ENCODE measurements around the gene BCL11B.

- TF ChIP-seq PATZ1 (CRISPR knock-in tag; IDR thresholded peaks at IDR 0.05; ENCODE audit: borderline replicate concordance): no peak
- TF ChIP-seq RARB (CRISPR knock-in tag; IDR thresholded peaks at IDR 0.05): no peak
- no peak for TF ChIP-seq ZC3H10 (CRISPR knock-in tag; IDR thresholded peaks at IDR 0.05)
- TF ChIP-seq CREB5 (CRISPR knock-in tag; IDR thresholded peaks at IDR 0.05; ENCODE audit: low read depth): no peak
- TF ChIP-seq ESRRG (CRISPR knock-in tag; IDR thresholded peaks at IDR 0.05): no peak
- no peak for TF ChIP-seq ARNTL (CRISPR knock-in tag; IDR thresholded peaks at IDR 0.05; ENCODE audit: borderline replicate concordance, low read depth)
- no peak for TF ChIP-seq CSDC2 (CRISPR knock-in tag; IDR thresholded peaks at IDR 0.05)
- TF ChIP-seq ZNF565 (CRISPR knock-in tag; conservative IDR thresholded peaks at IDR 0.05; ENCODE audit: low read depth): no peak
- no peak for TF ChIP-seq BACH2 (CRISPR knock-in tag; IDR thresholded peaks at IDR 0.05; ENCODE audit: borderline replicate concordance)
Measured at GRCh38 chr14:99260116-99260515, 11.9 kb downstream of the BCL11B start.
